ENCODE measurements around the gene PPARG. TPM values are rescaled to one million over a fixed set of nuclear protein-coding genes. Genes with fewer than 3 reads are reported as not detected.
"Not testable (repeated sequence)": the region's sequence is repeated elsewhere in the genome, so short reads cannot be mapped to it uniquely, and the experiment has no call there.

Gene PPARG
- polyA plus RNA-seq, 1 of the 3 experiments (the other 2 are of a cell fraction) = 2.8 TPM

DNA sequence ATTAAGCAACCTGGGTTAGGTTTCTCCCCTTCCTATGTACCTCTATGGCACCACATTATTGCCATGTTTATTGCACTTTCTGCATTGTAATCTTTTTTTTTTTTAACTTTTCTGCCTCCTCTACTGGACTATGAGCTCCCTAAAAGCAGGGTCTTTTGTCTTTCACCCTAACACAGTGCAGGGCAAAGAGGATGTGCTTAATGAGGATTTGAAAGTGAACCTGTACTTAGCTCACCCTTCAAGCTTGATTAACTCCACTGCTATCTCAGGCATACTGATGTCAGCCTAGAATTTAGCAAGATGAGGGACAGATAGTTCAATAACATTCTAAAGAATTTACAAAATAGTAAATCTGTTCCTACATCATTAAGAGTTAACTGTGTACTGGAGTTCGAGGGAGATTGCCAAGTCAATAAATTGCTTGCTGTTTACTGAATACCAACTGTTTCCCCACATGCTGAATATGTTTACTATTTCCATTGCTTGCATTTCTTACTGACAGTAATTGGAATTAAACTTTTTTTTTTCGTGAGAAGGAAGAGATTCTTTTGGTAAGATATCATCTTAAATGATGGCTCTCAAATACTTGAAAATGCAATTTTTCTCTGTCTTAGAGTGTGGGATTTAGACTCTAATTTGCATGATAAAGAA is 15.7 kb upstream of the PPARG start (continued):
- TF ChIP-seq NFIC (IDR thresholded peaks at IDR 0.05; ENCODE audit: borderline replicate concordance) = no peak
- TF ChIP-seq CHD2 (IDR thresholded peaks at IDR 0.05; ENCODE audit: low read length, partially characterized antibody) = no peak
- TF ChIP-seq, protein P1, sequence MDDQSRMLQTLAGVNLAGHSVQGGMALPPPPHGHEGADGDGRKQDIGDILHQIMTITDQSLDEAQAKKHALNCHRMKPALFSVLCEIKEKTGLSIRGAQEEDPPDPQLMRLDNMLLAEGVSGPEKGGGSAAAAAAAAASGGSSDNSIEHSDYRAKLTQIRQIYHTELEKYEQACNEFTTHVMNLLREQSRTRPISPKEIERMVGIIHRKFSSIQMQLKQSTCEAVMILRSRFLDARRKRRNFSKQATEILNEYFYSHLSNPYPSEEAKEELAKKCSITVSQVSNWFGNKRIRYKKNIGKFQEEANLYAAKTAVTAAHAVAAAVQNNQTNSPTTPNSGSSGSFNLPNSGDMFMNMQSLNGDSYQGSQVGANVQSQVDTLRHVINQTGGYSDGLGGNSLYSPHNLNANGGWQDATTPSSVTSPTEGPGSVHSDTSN (IDR thresholded peaks at IDR 0.05) = no peak
- TF ChIP-seq TCF12 (IDR thresholded peaks at IDR 0.05) = no peak

DNA sequence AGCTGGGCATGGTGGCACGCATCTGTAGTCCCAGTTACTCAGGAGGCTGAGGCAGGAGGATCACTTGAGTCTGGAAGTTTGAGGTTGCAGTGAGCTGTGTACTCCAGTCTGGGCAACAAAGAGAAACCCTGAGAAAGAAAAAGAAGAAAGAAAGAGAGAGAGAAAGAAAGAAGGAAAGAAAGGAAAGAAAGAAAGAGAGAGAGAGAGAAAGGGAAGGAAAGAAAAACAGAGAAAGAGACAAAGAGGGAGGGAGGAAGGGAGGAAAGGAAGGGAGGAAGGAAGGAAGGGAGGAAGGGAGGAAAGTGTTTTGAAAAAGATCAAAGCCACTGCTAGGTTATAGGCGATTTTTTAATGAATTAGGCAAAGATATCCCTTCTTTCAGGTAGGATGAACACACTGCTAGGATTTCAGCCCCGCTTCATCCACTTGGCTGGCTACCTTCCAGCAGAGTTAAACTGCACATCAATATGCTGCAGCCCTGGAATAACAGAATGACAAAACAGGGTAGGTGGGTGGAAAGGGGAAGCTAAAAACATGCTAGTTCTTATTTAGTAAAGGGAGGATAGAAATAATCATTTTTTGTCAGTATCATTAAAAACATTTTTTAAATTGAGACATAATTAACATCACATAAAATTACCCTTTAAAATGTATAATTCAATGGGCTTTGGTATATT is 12.8 kb upstream of the PPARG start:
- Histone ChIP-seq H3K36me3 (replicated peaks in 1 of 2; ENCODE audit: control insufficient read depth in 1 of 2, insufficient read depth in 2 of 2, low read length in 1 of 2) (no peaks in the 10 kb centered on the region), H3F3A (replicated peaks; ENCODE audit: insufficient read depth) (peaks cover 3% of the 10 kb centered on the region), H3K4me2 (no peak overlapping the region), H3K9ac (no peak overlapping the region), H4K20me1 (ENCODE audit: insufficient read depth) (no peaks in the 10 kb centered on the region), H3K9me3 (no peaks in the 10 kb centered on the region), H2AFZ (ENCODE audit: low read depth) (no peak overlapping the region), H3K4me3 (ENCODE audit: low read depth in 2 of 2, low read length in 1 of 2) (no peak overlapping the region), H3K9me2 (no peaks in the 10 kb centered on the region), H3K27ac (ENCODE audit: low read depth in 2 of 2, low read length in 1 of 2) (no peak overlapping the region), H3K4me1 (ENCODE audit: control insufficient read depth in 1 of 2, insufficient read depth in 2 of 2, low read depth in 1 of 2, low read length in 1 of 2) (no peaks in the 10 kb centered on the region), H3K79me2 (ENCODE audit: insufficient read depth) (no peaks in the 10 kb centered on the region), H3K27me3 (ENCODE audit: insufficient read depth) (no peaks in the 10 kb centered on the region)
- WGBS (ENCODE audit: low lambda C conversion rate) = 76% methylated on average over 3 of the region's 3 CpGs
- ChIA-PET CTCF (interaction anchor here (0.7 to 2.1 kb wide), 2 partner anchors 10 to 162 kb away, joined by 3 to 6 read pairs; no protein-coding TSS in a partner anchor), POLR2A (no interaction called here)
- no peak for DNase-seq
- TF ChIP-seq EZH2phosphoT487 (IDR thresholded peaks at IDR 0.05; ENCODE audit: borderline replicate concordance, low read depth) (no peak), FOXJ3 (CRISPR knock-in tag; IDR thresholded peaks at IDR 0.05) (no peak), RAD21 (IDR thresholded peaks at IDR 0.05; ENCODE audit: low read length) (no peak), FOSL2 (IDR thresholded peaks at IDR 0.05; ENCODE audit: borderline replicate concordance, low read depth) (no peak), GABPA (IDR thresholded peaks at IDR 0.05; ENCODE audit: low read depth) (no peak), CHD2 (IDR thresholded peaks at IDR 0.05; ENCODE audit: low read length, partially characterized antibody) (no peak), YY1 (IDR thresholded peaks at IDR 0.05; ENCODE audit: low read depth) (no peak), SMC3 (IDR thresholded peaks at IDR 0.05; ENCODE audit: low read depth, low read length) (no peak), TEAD4 (IDR thresholded peaks at IDR 0.05; ENCODE audit: borderline replicate concordance, insufficient read depth) (no peak)
- TF ChIP-seq, protein P2, sequence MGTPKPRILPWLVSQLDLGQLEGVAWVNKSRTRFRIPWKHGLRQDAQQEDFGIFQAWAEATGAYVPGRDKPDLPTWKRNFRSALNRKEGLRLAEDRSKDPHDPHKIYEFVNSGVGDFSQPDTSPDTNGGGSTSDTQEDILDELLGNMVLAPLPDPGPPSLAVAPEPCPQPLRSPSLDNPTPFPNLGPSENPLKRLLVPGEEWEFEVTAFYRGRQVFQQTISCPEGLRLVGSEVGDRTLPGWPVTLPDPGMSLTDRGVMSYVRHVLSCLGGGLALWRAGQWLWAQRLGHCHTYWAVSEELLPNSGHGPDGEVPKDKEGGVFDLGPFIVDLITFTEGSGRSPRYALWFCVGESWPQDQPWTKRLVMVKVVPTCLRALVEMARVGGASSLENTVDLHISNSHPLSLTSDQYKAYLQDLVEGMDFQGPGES (IDR thresholded peaks at IDR 0.05; ENCODE audit: low read depth, low read length) = no peak
- TF ChIP-seq, protein P3, sequence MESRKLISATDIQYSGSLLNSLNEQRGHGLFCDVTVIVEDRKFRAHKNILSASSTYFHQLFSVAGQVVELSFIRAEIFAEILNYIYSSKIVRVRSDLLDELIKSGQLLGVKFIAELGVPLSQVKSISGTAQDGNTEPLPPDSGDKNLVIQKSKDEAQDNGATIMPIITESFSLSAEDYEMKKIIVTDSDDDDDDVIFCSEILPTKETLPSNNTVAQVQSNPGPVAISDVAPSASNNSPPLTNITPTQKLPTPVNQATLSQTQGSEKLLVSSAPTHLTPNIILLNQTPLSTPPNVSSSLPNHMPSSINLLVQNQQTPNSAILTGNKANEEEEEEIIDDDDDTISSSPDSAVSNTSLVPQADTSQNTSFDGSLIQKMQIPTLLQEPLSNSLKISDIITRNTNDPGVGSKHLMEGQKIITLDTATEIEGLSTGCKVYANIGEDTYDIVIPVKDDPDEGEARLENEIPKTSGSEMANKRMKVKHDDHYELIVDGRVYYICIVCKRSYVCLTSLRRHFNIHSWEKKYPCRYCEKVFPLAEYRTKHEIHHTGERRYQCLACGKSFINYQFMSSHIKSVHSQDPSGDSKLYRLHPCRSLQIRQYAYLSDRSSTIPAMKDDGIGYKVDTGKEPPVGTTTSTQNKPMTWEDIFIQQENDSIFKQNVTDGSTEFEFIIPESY (IDR thresholded peaks at IDR 0.05; ENCODE audit: borderline replicate concordance, low read depth) = no peak
- TF ChIP-seq, protein P4, sequence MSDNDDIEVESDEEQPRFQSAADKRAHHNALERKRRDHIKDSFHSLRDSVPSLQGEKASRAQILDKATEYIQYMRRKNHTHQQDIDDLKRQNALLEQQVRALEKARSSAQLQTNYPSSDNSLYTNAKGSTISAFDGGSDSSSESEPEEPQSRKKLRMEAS (IDR thresholded peaks at IDR 0.05; ENCODE audit: low read depth) = no peak

DNA sequence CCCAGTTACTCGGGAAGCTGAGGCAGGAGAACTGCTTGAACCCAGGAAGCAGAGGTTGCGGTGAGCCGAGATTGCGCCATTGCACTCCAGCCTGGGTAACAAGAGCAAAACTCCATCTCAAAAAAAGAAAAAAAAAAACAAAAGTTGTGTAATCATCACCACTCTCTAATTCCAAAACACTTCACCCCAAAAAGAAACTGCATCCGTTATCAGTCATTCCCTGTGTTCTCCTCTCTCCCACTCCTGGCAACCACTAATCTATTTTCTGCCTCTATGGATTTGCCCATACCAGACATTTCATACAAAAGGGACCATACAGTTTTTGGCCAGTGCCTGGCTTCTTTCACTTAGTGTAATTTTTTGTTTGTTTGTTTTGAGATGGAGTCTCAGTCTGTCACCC is 12.0 kb upstream of the PPARG start:
- 97% methylated on average over 5 of the region's 5 CpGs for WGBS (ENCODE audit: low lambda C conversion rate)
- H3K27ac ChIP-seq (ENCODE audit: low read depth in 2 of 2, low read length in 1 of 2); H3K79me2 ChIP-seq (ENCODE audit: insufficient read depth); H4K20me1 ChIP-seq (ENCODE audit: insufficient read depth); H3K4me1 ChIP-seq (ENCODE audit: control insufficient read depth in 1 of 2, insufficient read depth in 2 of 2, low read depth in 1 of 2, low read length in 1 of 2); H3K4me3 ChIP-seq (ENCODE audit: low read depth in 2 of 2, low read length in 1 of 2); H3K27me3 ChIP-seq (ENCODE audit: insufficient read depth); H3K4me2 ChIP-seq; H3K36me3 ChIP-seq (replicated peaks in 1 of 2; ENCODE audit: control insufficient read depth in 1 of 2, insufficient read depth in 2 of 2, low read length in 1 of 2); H3F3A ChIP-seq (replicated peaks; ENCODE audit: insufficient read depth); DNase-seq; POLR2A ChIA-PET; H3K9me2 ChIP-seq; H2AFZ ChIP-seq (ENCODE audit: low read depth); H3K9me3 ChIP-seq; H3K9ac ChIP-seq: not testable (repeated sequence)
- CTCF ChIA-PET = interaction anchor here (0.7 to 2.1 kb wide), 2 partner anchors 11 to 162 kb away, joined by 3 to 6 read pairs; no protein-coding TSS in a partner anchor

Measured in SK-N-SH (cell line).